NOMO-1 treated with dmso at 0.1 percent for 144 hours (cell line): ENCODE data around the gene DDX3X.
"Not testable (repeated sequence)": the region's sequence is repeated elsewhere in the genome, so short reads cannot be mapped to it uniquely, and the experiment has no call there.

Experiments used
- DNase-seq: peaks from one replicate; lab custom pipeline; 2025; ENCODE audit not compliant: unreplicated experiment; lab: John Stamatoyannopoulos, UW

The DDX3X gene

GRCh38 chrX:41411222-41411621 lies 77.3 kb downstream of the DDX3X start:
- DNase-seq = not testable (repeated sequence)

- no peak for DNase-seq
These were observed 78.5 kb downstream of the DDX3X start for GRCh38 chrX:41412261-41413081.
